GM21367 (cell line): ENCODE measurements around the gene CFAP299.
A peak's percentile ranks its signal among the peaks of the same experiment; 100 is the strongest.
"Not testable (repeated sequence)": the region's sequence is repeated elsewhere in the genome, so short reads cannot be mapped to it uniquely, and the experiment has no call there.

ENCODE experiments used
- ATAC-seq: cut with Tn5 transposase; IDR thresholded peaks from one replicate; pipeline ENCODE4 v1.9.1; 2021; ENCODE audit not compliant: unreplicated experiment

CFAP299 gene

DNA sequence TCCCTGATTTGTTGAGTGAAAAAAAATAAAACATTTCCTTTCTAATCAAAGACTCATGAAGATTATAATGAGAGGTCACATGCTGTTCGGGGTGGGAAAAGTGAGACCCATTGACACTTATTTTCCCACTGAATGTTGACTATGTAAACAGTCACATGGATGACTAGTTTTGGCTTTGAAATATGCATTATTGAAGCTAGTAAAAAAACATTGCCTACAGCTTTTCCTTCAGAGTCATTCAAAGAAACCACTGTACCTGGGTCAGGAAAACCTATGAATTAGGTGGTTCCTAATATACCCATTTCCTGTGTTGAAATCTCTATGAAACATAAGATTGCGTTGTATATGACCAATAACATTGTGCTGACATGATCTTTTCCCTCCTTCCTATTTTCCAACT lies 251.2 kb downstream of the CFAP299 start:
- ATAC-seq, result no peak

DNA sequence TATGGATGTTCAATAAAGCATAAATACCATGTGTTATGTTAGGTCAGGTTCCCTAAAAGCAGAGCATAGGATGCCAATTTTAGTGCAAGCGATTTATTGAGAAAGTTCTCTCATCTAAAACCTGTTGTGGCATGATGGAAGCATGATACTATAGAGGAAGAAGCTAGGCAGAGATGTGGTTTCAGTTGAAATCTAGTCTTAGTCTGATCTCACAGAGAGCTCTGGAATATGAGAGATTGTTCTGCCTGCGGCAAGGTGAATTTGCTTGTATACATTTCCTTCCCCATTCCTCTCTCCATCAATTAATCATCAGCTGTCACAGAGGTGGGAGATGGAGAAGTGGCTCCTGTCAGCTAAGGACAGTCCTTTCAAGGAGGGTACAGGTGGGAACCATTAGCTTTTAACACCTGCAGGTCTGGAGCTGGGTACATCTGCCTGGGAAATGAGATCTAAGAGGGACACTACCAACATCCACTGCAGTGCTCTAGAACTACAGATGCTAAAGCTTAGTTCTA lies 252.4 kb downstream of the CFAP299 start:
- no peak for ATAC-seq

DNA sequence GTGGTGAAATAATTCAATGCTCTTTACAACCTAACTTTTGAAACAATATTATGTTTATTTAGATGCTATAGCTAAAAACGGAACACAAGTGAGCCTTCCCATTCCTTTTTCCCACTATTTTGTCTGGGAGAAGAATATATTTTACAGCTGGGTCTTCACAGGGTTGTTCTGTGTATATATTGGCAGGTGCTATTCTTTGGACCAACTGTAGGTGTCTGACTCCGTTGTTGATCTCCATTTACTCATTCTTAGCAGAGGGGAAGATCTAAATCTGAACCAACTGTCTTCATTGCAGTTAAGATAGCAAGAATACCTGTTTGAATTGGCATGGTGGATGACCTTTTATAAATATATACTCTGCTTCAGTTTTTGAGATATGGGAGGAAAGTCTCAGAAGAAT lies 257.4 kb downstream of the CFAP299 start:
- no peak for ATAC-seq

DNA sequence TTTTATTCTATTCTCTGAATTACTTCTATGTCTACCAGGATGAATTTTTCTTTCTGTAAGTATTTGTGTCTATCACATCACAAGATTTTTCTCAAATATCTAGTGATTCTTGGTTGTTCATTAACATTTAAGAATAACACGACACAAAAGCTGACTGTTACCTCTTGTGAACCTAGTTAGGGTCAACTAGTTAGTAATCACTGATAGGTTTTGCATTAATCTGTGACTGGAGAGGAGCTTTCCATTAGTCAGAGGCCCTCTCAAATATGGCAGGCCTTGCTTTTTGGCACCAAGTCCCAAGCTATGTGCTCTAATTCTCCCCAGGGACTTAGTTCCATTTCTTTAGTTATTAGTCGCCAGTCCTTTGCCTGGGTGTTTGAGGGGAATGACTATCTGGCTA lies 259.2 kb downstream of the CFAP299 start:
- no peak for ATAC-seq

DNA sequence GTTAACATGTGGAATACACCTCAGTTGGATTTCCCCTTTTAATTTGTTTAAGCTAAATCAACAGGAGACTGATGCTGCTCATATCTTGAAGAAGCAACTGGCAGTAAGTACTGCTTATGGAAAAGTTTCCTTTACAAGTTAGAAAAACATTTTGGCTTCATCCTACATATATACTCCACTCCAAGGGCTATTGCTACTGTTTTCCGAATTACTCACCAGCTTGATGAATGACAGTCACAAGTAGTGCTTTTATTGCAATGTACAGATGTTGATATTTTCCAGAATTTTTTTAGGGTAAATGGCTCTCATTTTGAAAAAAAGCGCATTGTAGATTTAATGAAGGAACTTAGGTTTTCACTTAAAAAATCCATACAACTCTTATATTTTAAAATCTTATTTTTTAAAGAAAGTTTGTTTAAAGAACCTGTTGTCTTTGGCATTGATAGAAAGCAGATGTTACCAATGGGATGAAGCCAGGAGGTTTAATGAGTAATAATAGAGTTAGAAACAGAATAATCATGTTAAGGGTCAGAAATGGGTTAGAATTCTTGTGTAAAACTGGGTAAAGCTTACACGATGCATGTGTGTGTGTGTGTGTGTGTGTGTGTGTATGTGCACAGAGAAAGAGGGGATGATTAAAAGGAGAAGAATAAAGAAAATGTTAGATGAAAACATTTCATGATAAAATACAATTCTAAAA lies 272.9 kb downstream of the CFAP299 start:
- no peak for ATAC-seq

DNA sequence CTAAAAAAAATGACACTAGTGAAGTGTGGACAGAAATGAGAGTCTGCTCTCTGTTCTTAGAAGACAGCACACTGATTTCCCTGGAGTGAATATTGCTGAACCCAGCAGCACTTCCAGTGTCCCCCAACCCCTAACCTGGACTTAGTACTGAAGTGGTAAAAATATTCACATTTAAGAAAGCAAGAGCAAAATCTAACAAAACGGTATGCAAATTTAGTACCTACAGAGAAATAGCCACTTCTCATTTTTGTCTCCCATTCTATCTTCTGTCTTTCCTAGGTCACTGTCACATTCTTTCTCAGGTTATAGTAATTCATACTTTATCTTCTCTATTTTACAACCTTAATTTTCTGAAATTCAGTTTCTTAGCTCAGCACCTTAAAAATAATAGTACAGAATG lies 274.7 kb downstream of the CFAP299 start:
- no peak for ATAC-seq

DNA sequence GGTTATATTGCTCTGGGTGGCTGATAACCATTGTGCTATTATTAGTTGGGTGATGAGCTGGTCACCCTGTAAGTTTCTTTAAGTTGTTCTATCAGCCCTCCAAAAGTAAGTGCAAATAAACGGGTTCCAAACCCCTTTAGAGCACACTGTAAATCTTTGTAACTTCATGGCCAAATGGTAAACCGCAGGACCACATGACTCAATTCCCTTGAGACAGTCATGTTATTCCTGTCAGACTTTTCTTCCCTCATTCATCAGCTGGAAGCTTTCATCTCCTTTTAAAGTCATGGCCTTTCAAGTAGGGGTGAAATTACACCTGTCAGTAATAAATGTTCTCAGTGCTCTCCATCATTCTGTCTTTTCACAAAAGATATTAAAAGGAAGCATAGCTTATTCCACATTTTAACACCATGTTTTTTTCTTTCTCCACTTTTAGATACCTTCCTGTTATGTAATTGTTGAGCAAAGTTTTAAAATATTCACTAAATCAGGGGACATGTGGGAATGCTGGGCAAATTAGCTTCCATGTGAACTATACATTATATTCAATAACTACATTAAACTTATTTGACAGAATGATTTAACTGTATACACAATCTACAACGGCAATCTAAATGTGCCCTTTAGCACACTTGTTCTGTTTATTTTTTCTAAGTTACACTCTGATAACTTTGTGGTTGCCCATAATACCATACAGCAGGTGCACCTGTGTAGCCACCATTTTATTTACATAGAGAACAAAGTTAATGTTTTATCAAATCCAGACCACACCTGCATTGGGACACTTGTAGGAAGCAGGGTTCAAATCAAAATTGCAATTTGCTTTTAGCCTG lies 275.5 kb downstream of the CFAP299 start:
- ATAC-seq, result peak; percentile 82

DNA sequence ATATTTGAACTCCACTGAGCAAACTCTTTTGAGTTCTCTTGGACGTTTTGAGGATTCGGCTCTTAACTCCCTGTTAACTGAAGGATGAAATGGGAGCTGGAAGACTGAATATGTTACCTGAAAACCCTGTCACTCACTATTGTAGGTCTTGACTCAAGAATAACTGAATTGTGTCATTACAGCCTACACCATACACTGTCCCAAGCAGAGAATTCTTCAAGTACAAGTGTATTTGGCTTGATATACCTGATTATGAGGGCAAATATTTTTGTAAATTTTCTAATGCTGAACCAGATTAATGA lies 276.1 kb downstream of the CFAP299 start:
- peak; percentile 7 for ATAC-seq

DNA sequence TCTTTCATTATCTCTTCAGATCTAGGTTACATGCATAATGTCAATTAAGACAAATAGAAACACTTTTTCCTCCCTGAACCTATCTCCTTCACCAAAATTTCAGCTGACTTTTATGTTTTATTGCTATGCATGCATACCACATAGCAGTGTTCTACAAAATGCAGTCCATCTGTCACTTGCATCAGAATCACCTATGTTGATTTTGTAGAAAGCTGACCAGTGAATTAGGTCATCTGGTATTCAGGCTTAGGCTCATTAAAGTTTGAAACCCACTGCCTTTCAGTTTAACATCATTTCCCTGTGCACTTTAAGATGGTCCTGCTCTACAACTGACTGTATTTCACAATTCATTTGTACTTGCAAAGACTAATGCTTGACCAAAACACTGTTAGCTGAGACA lies 277.9 kb downstream of the CFAP299 start:
- no peak for ATAC-seq

DNA sequence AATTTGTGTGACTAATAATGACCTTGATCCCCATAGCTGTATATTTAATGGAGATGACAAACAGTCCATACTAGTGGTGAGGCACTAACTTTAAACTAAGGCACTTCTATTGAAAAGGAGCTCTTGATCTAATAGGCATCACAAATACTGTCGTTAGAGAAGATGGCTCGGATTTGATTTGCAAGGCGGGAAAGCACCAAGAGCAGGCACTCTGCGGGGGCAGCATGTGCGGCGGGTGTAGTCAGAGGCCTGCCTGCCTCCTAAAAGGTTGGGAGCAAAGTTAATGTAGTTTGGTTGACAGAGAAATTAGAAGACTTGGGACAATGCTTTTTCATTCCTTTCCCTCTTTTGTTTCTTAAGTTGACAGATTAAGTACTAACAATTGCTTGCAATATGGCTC lies 278.8 kb downstream of the CFAP299 start:
- no peak for ATAC-seq

DNA sequence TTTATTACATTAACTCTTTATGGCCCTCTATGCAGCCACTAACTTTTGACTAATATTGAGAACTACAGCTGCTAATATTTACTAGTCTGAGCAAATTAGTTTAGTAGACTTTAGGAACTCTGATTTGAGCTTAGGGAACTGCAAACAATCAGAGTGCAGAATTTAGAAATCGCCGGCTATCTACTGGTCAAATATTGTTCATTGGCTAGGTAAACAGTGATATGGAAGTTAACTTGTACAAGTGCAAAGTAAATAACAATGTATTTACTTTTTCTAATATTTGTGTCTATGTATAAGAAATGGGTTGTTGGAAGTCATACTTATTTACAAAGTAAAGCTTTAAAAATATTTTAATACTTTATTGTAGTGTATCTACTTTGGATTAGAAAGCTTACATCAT lies 279.6 kb downstream of the CFAP299 start:
- ATAC-seq, result no peak

DNA sequence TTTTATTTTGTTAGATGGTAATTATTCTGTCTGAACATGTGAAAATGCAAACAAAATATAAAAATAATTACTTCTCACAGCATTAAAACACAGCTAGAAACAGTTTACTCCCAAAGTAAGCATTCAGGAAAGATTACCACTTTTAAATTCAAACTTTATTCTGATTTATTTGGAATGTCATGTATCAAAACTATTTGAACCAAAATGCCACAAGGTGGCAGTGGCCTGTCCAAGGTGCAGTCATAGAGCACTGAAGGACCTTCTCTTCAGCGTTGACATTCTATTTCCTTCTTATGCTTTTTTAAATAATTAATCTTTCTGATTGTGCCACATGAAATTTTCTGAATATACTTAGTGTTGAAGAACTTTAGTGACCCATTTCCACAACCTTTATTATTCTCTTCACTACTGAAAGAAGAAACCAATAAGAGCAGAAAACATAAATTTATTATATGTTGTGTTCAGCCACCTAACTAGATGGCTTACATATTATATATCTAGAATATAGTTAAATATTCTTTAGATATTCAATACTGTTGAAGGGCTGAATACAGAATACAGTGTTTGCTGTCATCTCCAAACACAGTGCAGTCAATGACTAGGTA lies 283.6 kb downstream of the CFAP299 start:
- ATAC-seq, result no peak

DNA sequence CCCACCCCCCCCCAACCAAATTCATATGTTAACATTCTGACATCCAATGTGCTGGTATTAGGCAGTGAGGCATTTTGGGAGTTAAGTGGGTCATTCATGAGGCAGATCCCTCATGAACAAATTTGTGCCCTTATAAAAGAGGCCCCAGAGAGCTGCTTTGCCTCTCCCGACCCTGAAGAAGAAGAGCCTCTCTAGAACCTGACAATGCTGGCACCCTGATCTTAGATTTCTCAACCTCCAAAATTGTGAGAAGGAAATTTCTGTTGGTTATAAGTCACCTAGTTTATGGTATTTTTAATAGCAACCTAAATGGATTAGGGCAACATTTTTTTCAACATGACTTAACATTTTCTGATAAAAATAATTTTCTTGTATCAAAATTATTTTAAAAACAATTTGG lies 296.3 kb downstream of the CFAP299 start:
- no peak for ATAC-seq

DNA sequence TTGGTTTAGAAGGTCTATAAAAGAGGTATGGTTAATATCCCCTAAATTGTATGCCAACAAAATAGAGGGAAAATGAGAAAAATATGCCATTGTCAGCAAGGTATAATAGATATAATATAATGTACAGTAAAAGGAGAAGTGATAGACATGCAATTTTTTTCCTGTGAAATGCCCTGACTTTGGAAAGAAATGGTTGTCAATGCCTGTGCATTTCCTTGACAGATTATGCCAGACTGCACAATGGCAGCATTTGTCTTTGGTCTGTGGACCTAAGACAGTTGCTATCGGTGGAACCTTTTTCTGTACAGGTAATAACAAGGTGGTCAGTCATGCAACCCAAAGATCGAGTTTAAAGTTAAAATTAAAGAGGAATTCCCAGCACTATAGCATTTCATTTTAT lies 301.7 kb downstream of the CFAP299 start:
- ATAC-seq, result no peak

DNA sequence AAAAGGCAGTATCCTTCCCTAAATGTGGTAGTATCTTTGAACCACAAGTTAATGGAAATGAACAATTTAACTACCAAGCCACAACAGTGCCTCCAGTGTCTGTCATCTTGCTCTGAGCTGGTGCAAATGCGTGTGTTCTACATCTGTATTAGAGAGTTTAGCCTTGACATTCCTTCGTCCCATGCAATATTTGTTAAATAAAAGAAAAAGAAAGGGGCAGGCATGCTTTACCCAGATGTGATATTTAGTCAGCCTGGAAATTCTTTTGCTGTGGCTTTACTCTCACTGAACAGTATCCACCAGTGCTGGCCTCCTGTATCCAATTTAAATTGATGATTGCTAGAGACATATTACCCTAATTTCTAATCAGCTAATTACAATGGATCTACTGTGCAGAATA lies 310.5 kb downstream of the CFAP299 start:
- no peak for ATAC-seq

DNA sequence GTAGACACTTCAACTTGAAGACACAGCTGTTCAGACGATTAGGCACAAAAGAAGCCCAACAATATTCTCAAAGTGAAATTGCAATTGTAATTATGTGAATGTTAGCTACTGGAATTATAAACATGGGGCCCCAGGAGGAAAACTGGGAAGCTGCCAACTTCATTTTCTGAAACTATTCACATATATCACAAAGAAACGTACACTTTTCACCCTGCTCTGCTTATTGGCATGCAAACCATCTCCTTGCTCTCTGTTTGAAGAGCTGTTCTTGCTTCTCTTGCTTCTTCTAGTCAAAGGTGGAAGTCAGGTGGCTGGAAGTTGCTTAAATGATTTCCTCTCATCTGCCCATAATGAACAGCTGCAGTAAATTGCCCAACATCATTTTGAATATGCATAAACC lies 320.1 kb downstream of the CFAP299 start:
- no peak for ATAC-seq

DNA sequence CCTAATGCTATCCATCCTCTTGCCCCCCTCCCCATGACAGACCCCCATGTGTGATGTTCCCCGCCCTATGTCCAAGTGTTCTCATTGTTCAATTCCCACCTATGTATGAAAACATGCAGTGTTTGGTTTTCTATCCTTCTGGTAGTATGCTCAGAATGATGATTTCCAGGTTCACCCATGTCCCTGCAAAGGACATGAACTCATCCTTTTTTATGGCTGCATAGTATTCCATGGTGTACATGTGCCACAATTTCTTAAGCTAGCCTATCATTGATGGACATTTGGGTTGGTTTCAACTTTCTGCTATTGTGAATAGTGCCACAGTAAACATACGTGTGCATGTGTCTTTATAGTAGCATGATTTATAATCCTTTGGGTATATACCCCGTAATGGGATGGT lies 334.6 kb downstream of the CFAP299 start:
- ATAC-seq, result not testable (repeated sequence)

DNA sequence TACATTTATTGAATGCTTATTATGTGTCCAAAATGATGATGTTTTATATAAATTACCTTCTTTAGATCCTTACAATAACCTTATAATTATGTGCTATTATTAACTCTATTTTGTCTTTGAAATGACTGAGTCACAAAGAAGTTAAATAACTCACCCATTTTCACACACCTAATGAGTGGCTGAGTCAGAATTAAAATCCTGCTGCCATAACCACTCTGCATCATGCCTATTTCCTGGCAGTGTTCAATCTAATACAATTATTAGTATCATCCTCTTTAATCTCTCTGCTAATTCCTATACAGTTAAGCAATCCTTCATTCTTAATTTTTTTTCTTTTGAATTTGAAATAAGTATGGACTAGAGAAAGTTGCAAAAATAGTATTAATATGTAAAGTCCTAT lies 342.9 kb downstream of the CFAP299 start:
- ATAC-seq, result no peak

DNA sequence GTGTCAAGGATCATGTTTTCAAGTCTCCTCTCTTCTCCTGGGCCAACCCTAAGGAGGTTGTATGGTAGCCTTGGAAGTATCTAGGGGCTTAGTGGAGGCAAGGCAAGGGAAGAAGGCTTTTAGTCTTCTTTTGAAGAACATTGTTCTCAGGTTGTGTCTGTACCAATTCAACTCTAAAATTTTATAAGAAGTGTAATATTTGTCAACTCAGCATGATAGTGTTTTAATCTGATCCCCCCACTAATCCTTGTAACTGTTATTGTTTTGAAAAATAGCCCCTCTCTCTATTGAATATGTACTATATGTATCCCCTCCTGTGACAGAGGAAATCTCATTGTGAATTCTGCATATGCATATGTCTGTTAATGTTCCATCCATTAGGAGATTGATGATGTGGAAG lies 345.4 kb downstream of the CFAP299 start:
- no peak for ATAC-seq

DNA sequence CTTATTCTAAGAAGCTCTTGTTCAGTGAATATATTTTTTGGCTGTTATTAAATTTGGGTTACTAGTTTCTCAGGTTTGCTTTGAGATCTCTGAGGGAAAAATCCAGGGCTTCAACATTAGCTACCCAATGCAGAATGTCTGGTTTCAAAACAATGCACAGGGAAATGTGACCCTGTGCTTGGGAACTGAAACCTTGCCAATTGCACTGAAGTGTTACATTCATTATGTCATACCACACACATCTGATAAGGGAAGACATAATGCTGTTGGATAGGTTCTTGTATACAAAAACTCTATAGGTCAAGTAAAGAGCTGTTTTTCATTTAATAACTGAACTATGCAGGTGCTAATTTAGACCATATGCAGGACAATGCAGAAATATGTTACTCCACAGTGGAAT lies 349.7 kb downstream of the CFAP299 start:
- ATAC-seq, result no peak

DNA sequence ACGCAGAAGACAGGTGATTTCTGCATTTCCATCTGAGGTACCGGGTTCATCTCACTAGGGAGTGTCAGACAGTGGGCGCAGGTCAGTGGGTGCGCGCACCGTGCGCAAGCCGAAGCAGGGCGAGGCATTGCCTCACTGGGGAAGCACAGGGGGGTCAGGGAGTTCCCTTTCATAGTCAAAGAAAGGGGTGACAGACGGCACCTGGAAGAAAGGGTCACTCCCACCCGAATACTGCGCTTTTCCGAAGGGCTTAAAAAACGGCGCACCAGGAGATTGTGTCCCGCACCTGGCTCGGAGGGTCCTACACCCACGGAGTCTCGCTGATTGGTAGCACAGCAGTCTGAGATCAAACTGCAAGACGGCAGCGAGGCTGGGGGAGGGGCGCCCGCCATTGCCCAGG lies 352.2 kb downstream of the CFAP299 start:
- not testable (repeated sequence) for ATAC-seq

DNA sequence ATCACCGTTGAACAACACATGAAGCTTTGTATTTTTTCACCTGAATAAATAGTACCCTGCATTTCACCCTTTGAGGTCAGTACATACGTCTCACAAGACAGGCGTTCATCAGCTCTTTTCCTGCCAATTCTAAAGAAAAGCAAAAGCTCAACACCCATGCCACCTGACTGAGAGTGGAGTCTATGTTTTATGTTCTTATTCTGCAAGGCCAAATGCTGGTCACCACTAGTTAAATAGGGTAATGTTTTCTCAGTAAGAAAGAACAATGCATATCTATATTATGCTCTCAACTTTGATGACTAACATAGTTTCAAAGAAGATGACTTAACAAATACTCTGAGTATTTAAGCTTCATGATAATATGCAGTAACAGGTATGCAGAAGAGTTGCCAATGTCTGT lies 358.6 kb downstream of the CFAP299 start:
- ATAC-seq, result no peak
